Stimulated activated CD4-positive, alpha-beta T cell treated with anti-CD3 and anti-CD28 coated beads, Interleukin-1b, Interleukin-23, amount 100 ng/mL, for 24 hours (primary cell): ENCODE data around the gene MAMLD1.

ENCODE experiments used
- DNase-seq, 4 experiments: peaks; one replicate each; pipeline ENCODE4 v3.0.0-alpha.2; 2020; ENCODE audit warnings: low read depth in 4 of 4, low spot score in 1 of 4

Gene MAMLD1

GRCh38 chrX:150405576-150405975 lies 42.5 kb downstream of the MAMLD1 start:
- no peak for DNase-seq

- no peak for DNase-seq
Measured at GRCh38 chrX:150406596-150406995, 43.5 kb downstream of the MAMLD1 start.

GRCh38 chrX:150408007-150408406 lies 44.9 kb downstream of the MAMLD1 start:
- no peak for DNase-seq

- DNase-seq = no peak
Measured at GRCh38 chrX:150408561-150408960, 45.4 kb downstream of the MAMLD1 start.

- DNase-seq = no peak
Measured at GRCh38 chrX:150409486-150409885, 46.4 kb downstream of the MAMLD1 start.

GRCh38 chrX:150409964-150410363 lies 46.8 kb downstream of the MAMLD1 start:
- no peak for DNase-seq

- no peak for DNase-seq
Measured at GRCh38 chrX:150410513-150410912, 47.4 kb downstream of the MAMLD1 start.

GRCh38 chrX:150411656-150412055 lies 48.5 kb downstream of the MAMLD1 start:
- no peak for DNase-seq

GRCh38 chrX:150414228-150414627 lies 51.1 kb downstream of the MAMLD1 start:
- DNase-seq = no peak

- no peak for DNase-seq
Measured at GRCh38 chrX:150416469-150416868, 53.4 kb downstream of the MAMLD1 start.

- DNase-seq = no peak
Measured at GRCh38 chrX:150421816-150422215, 58.7 kb downstream of the MAMLD1 start.

- no peak for DNase-seq
Measured at GRCh38 chrX:150429594-150429993, 66.5 kb downstream of the MAMLD1 start.

- no peak for DNase-seq
Measured at GRCh38 chrX:150436195-150436594, 73.1 kb downstream of the MAMLD1 start.

GRCh38 chrX:150438165-150438564 lies 75.0 kb downstream of the MAMLD1 start:
- DNase-seq = no peak

GRCh38 chrX:150446151-150446550 lies 83.0 kb downstream of the MAMLD1 start:
- no peak for DNase-seq

GRCh38 chrX:150446995-150447394 lies 83.9 kb downstream of the MAMLD1 start:
- no peak for DNase-seq

GRCh38 chrX:150449313-150449712 lies 86.2 kb downstream of the MAMLD1 start:
- DNase-seq = no peak

GRCh38 chrX:150450519-150451177 lies 87.5 kb downstream of the MAMLD1 start:
- DNase-seq = peak in 1 of 4 experiments; percentile 6

GRCh38 chrX:150451953-150452352 lies 88.8 kb downstream of the MAMLD1 start:
- no peak for DNase-seq

- no peak for DNase-seq
Measured at GRCh38 chrX:150454083-150454482, 91.0 kb downstream of the MAMLD1 start.

GRCh38 chrX:150454508-150455214 lies 91.5 kb downstream of the MAMLD1 start:
- no peak for DNase-seq

- no peak for DNase-seq
Measured at GRCh38 chrX:150455215-150455608, 92.1 kb downstream of the MAMLD1 start.

GRCh38 chrX:150456466-150456865 lies 93.3 kb downstream of the MAMLD1 start:
- no peak for DNase-seq
